CD4-positive, alpha-beta T cell treated with Interleukin-15 for 1 hour (primary cell): ENCODE results near the gene PTCHD4.

Source experiments
- DNase-seq: peaks from one replicate; pipeline ENCODE4 v3.0.0-alpha.2; 2020

The PTCHD4 gene

GRCh38 chr6:48099713-48100587 is 11.0 kb downstream of the PTCHD4 start:
- no peak for DNase-seq

- no peak for DNase-seq
Measured at GRCh38 chr6:48098923-48099322, 12.1 kb downstream of the PTCHD4 start.

GRCh38 chr6:48092550-48093217 is 18.3 kb downstream of the PTCHD4 start:
- DNase-seq: no peak

- DNase-seq: no peak
Measured at GRCh38 chr6:48090546-48090945, 20.5 kb downstream of the PTCHD4 start.

- DNase-seq: no peak
Measured at GRCh38 chr6:48087448-48087847, 23.5 kb downstream of the PTCHD4 start.

DNA sequence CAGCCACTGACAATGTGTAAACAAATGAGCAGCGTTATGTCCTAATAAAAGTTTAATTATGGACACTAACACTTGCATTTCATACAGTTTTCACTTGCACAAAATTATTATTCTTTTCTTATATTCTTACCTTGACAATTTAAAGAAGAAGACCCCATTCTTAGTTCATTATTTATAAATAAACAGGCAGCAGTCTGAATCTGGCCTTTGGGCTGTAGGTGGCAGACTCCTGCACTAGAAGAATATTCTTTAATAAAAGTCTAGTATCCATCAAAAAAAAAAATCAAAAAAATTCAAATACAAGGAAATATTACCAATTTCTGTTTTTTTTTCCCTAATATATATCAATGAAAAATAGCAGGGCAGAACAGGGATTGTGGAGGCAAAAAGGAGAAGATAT is 24.8 kb downstream of the PTCHD4 start:
- DNase-seq: no peak

DNA sequence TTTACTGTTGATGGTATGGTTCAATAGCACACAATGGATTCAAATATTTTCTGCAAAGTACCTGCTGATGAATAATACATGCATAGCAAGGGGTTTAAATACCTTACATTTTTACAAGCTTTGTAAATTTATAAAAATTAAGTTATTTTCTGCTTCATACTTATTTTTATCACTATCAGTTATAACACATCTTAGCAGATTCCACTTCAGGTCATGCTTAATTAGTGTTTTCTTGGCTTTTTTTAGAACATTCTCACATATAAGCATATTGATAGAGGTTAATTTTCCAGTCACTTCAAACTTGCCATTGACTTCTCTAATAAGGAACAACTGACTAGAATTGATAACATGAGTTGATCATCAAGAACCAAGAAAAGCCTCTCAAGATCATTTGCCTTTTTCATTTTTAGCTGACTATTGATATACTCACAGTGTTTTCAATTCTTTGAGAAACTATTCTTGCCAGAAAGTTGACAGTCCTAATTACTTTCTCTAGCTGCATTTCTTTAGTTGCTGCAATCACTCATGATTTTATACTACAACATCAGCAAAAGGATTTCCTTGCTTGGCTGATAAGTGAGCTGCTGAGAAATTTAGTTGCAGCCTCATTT is 25.8 kb downstream of the PTCHD4 start:
- DNase-seq: no peak

DNA sequence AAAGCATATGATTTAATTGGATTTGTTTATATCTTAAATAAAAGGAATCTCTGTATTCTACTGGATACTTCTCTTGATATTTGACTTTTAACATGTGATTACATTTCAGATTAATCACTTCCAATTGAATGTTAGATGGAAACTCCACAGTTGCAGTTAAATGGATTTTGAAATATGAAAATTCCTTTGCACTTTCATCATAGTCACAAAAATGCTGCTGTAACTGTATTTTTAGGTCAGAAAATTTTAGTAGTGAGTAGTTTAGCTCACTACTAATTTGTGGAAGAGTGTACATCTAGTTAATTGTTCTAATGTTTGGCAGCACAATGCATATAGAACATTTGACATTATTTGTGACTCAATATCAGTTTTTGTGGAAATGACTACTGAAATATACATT is 26.8 kb downstream of the PTCHD4 start:
- no peak for DNase-seq

DNA sequence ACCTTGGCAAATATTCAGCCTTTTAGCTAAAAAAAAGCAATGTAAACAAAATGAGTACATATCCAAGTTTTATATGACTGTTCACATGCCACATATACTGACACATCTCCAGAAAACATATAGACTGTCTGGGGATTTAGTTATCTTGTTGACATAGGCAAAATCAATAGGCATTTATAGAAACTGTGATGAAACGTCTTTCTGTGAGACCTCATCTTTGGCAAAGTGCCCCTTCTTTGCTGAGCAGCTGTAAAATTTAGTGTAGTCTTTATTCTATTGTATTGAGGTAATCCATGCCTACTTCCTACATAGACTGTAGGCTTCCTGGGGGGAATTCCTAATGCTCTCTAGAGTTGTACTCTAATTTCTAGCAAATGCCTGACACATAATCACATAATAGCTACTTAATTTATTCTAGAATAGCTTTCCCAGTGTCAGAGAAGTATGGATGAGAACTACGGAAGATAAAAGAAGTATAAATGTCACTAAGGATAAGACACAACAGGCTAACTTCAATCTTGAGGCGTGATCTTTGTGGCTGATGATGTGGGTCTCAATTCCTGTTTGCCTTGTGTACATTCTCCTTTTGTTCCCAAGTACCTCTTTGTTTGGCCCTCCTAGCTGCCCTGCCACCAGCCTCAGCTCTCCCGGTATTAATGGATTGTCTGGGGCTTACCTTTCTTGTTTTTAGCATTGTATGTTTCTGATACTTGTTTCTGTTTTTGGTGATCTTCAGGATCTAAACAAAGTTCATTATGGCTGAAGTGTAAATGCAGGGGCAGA is 30.6 kb downstream of the PTCHD4 start:
- no peak for DNase-seq

DNA sequence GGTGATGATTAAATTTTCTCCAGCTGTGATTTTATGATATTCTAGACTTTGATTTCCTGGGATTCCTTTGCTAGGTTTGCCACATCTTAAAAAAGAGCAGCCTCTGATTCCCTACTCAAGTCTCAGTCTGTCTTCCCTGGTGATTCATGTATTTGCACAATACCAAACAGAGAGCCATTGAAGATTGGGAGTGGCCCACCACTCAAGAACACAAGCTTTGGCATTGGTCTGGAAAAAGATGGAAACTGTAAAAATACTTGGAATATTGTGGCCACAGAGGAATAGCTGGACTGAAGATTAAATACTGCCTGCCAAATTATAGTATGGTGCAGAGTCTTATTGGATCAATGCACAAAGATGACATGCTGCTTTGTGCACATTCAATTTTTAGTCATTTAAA is 32.9 kb downstream of the PTCHD4 start:
- DNase-seq: no peak

DNA sequence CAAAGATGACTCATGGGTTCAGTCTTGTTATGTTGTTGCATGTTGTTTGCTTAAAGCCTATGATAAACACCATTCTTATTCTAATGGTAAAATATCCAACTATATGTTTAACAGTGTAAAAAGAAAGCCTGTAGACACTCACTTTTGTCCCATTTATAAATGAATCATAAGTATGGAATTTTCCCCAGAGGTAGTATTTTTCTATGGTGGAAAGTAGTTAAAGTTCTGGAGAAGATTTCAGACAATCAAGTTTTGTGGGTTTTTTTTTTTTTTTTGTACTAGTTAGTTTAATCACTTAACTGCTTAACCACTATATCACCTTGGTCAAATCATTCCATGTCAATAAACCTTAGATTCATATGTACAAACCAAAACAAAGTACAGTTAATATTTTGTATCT is 35.8 kb downstream of the PTCHD4 start:
- no peak for DNase-seq

- DNase-seq: no peak
Measured at GRCh38 chr6:48073976-48074767, 36.8 kb downstream of the PTCHD4 start.

DNA sequence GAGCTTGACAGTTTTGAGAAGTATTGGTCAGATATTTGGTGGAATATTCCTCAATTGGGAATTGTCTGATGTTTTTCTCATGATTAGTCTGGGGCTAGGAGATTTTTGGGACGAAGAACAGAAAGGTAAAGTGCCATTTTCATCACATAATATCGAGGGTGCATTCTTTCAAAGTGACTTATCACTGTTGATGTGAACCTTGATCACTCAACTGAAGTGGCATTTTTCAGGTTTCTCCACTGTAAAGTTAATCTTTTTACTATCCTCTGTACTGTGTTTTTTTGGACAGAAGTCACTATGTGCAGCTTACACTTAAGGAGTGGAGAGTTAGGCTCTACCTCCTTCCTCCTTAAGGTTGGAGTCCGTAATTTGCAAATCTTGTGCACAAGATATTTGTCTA is 39.2 kb downstream of the PTCHD4 start:
- DNase-seq: no peak

GRCh38 chr6:48069280-48069679 is 41.7 kb downstream of the PTCHD4 start:
- DNase-seq: no peak

DNA sequence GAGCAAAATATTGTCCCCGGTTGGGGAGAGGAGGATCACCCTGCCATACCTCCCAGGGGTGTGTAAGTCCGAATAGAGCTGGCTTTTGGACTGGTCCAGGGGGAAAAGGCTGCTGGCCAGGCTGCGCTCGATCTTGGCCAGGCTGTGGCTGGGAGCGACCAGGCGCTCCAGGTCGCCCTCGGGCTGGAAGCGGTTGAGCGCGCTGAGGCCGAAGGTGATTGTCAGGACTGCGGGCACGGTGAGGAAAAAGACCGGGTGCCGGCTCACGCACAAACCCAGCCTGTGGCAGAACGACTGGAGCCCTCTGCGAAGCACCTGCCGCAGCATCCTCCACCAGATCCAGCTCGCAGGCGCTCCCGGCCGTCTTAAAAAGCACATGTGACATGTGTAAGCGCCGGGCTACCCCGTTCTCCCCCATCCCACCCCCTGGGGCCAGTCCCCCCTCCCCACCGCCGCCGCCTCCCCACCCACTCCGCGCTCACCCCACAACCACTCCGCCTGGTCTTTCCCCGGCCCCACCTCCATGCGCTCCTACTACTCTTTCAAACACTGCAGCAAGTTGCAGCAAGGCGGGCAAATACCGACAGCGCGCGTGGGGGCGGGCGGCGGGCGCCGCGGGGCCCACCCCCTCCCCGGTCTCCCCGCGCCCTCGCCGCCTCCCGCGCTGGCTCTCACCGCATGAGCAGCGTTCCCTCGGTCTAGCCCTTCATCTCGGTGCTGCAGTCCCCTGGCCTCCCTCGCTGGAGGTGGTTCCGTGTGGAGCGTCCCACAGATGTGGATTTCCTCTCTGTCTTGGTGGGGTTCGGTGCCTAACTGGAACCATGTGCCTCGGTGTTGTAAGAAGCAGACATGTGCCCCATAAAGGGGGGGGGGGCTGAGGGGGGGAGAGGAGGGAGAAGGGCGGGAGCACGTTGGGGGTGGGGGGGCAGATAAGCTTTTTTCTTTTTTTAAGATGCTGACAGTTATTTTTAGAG is 42.4 kb downstream of the PTCHD4 start:
- DNase-seq: no peak

DNA sequence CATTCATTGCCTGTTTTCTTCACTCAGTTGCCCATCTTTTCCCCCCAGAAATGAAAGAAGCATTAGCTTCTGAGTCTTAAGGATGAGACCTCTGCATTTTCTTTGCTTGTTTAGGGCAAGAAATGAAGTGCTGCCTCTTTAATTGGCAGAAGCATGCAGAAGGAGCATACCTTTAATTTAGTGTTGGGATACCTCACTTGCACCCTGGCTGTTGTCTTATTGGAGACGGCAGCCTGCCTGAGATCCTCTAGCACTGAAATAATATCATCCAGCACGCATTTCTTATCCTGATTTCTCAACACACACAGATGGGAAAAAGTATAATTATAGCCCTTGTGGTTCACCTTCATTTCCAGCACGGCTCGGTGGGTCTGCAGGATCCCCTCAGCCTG is 43.1 kb downstream of the PTCHD4 start:
- DNase-seq: no peak

DNA sequence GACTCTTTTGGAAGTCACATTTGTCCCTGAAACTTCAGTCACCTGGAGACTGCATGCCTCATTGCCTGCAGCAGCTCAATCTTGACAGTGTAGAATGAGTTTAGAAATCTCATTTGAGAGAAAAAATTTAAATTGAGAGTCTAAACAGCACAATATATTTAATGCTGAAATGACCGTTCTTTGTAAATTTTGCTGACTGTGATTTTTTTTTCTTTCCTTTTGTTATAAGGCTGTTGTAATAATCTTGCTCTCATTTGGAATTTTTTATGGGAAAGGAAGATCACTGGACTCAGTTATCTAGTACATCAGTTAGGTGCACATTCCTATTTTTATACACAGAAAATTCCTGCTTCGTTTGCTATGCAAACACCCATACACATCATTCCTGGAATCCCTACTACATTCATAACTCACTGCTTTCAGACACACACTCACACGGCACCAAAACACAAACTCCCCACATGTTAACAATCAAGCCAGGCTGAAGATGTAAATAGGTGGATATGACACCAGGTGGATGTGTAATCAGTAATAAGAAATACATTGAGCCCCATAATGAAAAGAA is 43.8 kb downstream of the PTCHD4 start:
- no peak for DNase-seq

DNA sequence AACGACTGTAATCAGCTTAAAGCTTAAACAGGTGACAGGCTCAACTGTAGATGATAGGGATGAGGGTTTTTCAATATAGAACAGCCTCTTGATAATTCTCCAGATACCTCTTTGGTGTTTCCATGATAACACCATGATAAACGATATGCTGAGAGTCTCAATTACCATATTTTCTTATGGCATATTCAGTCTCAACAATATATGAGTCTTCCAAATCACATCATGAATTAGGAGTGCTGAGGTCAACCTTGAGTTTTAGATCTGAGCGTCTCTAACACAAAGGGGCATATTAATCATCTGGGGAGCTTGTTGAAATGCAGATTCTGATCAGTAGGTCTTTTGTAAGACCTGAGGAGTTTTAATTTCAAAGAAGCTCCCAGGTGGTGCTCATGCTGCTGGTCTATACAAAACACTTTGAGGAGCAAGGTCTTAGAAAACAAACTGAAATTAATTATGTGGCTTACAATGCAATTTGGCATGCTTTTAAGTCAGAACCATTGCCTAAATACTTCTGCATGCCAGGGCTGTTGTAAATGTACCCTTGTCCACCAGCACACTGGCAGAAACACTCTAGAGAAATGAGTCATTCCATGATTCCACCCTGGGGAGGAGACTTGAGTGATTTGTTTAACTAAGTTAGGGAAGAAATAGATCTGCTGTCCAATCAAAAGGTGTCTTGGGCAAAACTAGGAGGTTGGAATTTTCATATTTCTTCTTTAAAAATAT is 49.6 kb downstream of the PTCHD4 start:
- no peak for DNase-seq
